Measurements from ENCODE around the gene MIER2.

DNA sequence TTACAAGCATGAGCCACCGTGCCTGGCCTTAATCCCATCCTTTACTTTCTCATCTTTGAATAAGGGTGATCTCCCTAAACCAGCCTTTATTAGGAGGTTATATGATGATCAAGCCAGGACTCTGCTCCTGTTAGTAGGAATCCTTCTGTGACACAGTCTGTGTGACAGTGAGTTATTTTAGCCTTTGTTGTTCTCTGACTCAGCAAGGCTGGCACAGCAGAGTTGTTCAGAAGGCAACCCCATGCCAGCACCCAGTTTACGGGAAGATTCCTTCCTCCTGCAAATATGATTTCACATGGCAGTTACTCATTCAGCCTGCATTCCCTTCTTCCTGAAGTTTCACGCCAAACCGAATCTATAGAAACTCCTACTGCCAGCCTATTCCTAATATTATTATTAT, 10.5 kb upstream of the MIER2 start:
- TF ChIP-seq, protein P1, sequence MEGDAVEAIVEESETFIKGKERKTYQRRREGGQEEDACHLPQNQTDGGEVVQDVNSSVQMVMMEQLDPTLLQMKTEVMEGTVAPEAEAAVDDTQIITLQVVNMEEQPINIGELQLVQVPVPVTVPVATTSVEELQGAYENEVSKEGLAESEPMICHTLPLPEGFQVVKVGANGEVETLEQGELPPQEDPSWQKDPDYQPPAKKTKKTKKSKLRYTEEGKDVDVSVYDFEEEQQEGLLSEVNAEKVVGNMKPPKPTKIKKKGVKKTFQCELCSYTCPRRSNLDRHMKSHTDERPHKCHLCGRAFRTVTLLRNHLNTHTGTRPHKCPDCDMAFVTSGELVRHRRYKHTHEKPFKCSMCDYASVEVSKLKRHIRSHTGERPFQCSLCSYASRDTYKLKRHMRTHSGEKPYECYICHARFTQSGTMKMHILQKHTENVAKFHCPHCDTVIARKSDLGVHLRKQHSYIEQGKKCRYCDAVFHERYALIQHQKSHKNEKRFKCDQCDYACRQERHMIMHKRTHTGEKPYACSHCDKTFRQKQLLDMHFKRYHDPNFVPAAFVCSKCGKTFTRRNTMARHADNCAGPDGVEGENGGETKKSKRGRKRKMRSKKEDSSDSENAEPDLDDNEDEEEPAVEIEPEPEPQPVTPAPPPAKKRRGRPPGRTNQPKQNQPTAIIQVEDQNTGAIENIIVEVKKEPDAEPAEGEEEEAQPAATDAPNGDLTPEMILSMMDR (IDR thresholded peaks at IDR 0.05; ENCODE audit: low read length), result no peak
- TF ChIP-seq EZH2 (IDR thresholded peaks at IDR 0.05; ENCODE audit: borderline replicate concordance, low read length), result no peak

Data from OCI-LY1 (cell line).